C4-2B (cell line): ENCODE measurements around the gene RRAS.

ENCODE experiments used
- ZFX ChIP-seq: fragments of 450-650 bp; IDR thresholded peaks from 2 replicates; pipeline ENCODE4 v1.6.1; 2017
- TF ChIP-seq, protein P1 (sequence below): fragments of 450-650 bp; conservative IDR thresholded peaks from 2 replicates; pipeline ENCODE4 v1.5.1; 2017; ENCODE audit warnings: mild to moderate bottlenecking

- TF ChIP-seq, protein P1, sequence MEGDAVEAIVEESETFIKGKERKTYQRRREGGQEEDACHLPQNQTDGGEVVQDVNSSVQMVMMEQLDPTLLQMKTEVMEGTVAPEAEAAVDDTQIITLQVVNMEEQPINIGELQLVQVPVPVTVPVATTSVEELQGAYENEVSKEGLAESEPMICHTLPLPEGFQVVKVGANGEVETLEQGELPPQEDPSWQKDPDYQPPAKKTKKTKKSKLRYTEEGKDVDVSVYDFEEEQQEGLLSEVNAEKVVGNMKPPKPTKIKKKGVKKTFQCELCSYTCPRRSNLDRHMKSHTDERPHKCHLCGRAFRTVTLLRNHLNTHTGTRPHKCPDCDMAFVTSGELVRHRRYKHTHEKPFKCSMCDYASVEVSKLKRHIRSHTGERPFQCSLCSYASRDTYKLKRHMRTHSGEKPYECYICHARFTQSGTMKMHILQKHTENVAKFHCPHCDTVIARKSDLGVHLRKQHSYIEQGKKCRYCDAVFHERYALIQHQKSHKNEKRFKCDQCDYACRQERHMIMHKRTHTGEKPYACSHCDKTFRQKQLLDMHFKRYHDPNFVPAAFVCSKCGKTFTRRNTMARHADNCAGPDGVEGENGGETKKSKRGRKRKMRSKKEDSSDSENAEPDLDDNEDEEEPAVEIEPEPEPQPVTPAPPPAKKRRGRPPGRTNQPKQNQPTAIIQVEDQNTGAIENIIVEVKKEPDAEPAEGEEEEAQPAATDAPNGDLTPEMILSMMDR = no peak
- TF ChIP-seq ZFX = no peak
Observed at GRCh38 chr19:49587227-49587626, 52.7 kb downstream of the RRAS start.
